NOMO-1 treated with dmso at 0.1 percent for 144 hours (cell line): ENCODE measurements around the gene GPHB5.

Experiments used
- DNase-seq: peaks from one replicate; lab custom pipeline; 2025; ENCODE audit not compliant: unreplicated experiment; lab: John Stamatoyannopoulos, UW

GPHB5 gene

GRCh38 chr14:63267171-63267570 lies 51.6 kb downstream of the GPHB5 start:
- no peak for DNase-seq

GRCh38 chr14:63266106-63266505 lies 52.6 kb downstream of the GPHB5 start:
- no peak for DNase-seq
